Activated naive CD4-positive, alpha-beta T cell (primary cell): Measurements from ENCODE around the gene FBXO2.

Experiments
- DNase-seq, 4 experiments: peaks; one replicate each; lab custom pipeline; 2025; lab: John Stamatoyannopoulos, UW

Gene FBXO2

DNA sequence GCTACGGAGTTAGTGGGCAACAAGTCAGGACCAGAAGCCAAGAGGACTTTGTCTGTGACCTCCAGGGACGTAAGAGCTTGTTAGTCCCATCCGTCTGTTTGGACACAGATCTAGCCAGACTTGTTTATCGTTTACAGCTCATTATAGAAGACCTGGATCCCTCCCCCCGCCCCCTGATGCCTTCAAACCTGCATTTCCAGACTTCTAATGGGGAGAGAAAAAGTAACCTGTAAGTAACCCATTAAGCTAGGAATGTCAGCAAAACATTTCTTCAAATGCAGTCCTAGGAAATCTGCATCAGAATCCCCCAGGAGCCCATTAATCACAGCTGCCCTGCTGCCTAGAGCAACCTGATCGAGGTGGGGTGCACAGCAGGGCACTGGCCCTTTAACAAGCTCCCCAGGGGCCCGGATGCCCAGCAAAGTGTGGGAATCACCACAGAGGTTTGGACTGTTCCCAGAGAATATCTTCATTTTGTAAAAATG is 28.1 kb upstream of the FBXO2 start:
- DNase-seq: no peak

DNA sequence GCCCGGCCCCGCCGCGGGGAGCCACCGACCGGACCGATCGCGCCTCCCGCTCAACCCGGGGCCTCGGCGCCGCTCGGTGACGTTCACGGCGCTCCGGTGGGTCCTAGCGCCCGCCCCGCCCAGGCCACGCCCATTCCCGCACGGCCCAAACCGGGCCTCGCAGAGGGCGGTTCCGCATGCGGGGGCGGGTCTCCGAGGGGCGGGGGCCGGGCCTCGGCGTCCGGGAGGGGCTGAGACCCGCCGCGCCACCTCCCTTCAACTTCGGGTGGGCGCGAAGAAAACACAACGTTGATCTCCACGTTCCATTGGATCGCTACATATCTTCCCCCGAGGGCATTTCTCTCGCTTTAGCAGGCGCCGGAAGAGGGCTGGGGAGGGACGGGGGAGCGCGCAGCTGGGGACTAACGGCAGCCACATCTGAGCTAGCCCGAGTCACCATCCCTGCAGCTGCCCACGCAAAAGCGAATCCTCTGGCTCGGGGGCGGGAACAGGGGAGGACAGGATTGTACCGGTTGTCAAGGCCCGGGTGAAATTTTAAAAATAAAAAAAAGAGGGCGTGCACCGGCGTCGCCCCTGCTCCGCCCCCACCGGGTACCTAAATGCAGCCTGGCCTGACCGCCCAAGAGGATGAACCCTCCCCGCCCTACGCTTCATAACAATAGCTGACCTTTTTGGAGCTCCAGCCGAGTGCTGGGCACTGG is 27.0 kb upstream of the FBXO2 start, which contains the start of gene MAD2L2:
Gene MAD2L2, minus strand, starts transcription at position 78 of the 701 bp plus-strand sequence. CDS start 547 bp downstream, outside the sequence.
- DNase-seq: peak; percentile 58 to 88 (median 76)

DNA sequence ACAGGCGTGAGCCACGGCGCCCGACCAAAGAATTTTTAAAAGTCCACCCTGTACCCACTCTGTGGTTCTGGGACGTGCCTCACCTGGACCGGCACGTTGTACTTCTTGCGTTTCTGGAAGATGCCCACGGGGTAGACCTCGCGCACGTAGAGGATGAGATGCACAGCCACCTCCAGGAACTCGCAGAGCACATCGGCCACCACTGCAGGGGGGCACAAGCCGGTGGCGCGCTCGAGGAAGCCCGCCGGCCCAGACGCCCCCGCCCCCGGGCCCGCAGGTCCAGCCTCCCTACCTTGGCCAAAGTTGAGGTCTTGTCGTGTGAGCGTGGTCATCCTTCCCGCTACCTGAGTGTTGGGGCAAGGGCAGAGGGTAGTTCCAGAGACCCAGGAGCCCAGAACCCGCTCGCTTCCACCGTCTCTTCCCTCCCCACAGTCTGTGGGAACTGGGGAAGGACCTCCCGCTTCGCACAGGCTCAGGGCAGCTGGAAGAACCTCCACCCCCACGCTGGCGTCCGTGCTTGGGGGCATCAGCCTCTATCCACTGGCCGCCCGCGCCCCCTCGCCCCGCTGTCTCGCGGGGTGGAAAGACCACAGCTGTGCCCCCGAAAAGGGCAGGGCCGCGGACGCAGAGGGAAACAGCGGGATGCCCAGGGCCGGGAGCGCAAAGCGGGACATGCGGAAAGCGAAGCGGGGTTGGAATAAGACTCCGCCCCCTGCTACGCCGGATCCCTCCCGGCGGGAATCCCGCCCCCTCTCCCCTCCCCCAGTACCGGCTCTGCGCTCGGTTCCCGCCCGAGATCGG is 26.2 kb upstream of the FBXO2 start:
- no peak for DNase-seq

DNA sequence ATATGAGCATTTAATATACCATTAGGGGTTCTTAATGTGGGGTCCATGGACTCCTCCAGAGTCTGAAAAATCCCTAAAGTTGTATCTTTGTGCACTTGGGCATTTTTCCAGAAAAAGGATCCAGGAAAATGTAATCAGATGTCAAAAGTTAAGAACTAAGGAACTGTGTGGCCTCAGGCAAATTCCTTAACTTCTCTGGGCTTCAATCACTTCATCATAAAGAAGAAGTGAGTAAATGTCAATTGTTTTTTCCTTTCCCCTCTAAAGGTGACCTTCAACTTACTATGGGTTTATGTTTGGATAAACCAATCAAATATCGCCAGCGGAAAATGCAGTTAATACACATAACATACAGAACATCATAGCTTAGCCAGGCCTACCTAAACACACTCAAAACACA is 24.2 kb upstream of the FBXO2 start:
- no peak for DNase-seq

- no peak for DNase-seq
These were observed 22.3 kb upstream of the FBXO2 start for GRCh38 chr1:11676386-11677103.

DNA sequence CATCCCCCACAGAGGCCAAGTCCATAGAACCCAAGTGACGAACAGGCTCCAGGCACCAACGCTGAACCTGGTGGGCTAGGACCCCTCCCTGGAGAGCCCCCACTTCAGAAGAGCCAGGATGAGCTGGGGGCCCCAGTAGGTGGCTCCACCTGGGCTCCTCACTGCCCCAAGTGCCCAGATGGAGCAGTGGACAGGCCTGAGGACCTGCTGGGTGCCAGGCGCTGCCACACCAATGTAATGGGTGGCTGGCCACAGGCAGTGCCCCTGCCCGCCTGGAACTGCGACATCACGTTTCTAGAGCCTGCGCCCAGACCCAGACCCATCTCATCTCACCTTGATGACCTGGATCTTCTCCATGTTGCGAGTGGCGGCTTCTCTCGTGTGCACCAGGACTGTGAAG is 21.1 kb upstream of the FBXO2 start:
- DNase-seq: no peak

GRCh38 chr1:11674488-11674887 is 20.3 kb upstream of the FBXO2 start:
- DNase-seq: no peak

DNA sequence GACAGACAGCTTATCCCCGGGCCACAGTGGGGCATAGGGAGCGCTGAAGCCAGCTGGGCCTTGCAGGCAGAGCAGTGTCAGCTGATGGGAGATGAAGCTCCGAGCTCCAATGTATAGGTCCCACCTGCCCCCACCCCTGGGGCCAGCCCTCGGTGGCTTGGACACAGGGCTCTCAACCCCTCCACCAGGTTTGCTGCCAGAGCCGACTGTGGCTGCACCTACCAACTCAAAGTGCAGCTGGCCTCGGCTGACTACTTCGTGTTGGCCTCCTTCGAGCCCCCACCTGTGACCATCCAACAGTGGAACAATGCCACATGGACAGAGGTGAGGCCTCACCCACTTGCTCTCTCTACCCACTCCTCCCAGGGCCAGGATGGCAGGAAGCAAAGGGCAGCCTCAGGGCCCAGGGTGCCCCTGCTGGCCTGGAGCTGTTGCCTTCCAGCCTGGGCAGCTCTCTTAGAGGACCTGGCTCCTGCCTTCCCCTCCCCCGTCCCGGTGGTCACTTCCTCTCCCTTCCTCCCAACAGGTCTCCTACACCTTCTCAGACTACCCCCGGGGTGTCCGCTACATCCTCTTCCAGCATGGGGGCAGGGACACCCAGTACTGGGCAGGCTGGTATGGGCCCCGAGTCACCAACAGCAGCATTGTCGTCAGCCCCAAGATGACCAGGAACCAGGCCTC is 19.0 kb upstream of the FBXO2 start:
- no peak for DNase-seq

- DNase-seq: no peak
These were observed 17.5 kb upstream of the FBXO2 start for GRCh38 chr1:11671544-11672286.

DNA sequence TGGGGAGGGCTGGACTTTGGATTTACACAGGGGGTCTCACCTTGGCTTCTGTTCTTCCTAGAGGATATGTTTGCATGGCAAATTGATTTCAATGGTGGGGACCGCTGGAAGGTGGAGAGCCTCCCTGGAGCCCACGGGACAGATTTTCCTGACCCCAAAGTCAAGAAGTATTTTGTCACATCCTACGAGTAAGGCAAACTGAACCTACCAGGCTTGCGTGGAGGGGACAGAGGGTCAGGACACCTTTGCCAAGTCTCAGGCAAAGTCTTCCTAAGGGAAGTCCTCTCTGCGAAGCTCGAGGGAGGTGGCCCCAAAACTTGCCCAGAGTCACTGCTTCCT is 16.9 kb upstream of the FBXO2 start:
- DNase-seq: no peak

DNA sequence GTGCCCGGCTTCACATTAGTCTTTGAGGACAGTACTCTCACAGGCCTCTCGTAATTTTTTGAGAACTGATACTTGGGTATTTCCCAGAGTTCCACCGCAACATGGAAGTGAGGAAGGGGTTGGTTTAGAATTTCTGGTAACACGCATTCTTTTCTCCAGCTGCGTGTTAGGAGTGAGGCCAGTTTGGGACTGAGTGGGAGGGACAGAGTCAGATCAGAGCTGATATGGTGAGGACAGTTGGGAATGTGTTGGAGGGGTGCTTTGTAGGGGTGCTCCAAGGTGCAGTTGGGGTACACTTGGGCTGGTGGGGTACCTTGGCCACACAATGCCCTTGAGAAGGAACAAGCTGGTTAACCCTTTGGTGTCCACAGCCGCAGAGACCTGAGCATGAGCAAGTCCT is 16.5 kb upstream of the FBXO2 start:
- no peak for DNase-seq

DNA sequence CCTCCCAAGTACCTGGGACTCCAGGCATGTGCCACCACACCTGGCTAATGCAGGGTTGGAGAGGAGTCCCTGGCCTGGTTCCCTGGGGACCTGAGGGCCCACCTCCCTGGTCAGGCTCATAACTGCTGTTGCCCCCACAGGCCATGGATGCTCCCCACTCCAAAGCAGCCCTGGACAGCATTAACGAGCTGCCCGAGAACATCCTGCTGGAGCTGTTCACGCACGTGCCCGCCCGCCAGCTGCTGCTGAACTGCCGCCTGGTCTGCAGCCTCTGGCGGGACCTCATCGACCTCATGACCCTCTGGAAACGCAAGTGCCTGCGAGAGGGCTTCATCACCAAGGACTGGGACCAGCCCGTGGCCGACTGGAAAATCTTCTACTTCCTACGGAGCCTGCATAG is 14.3 kb upstream of the FBXO2 start:
- no peak for DNase-seq

- DNase-seq: peak in 2 of 4 experiments; percentile 42 to 43
These were observed 10.3 kb upstream of the FBXO2 start for GRCh38 chr1:11664336-11665065.

GRCh38 chr1:11661103-11661502 is 6.9 kb upstream of the FBXO2 start:
- no peak for DNase-seq

DNA sequence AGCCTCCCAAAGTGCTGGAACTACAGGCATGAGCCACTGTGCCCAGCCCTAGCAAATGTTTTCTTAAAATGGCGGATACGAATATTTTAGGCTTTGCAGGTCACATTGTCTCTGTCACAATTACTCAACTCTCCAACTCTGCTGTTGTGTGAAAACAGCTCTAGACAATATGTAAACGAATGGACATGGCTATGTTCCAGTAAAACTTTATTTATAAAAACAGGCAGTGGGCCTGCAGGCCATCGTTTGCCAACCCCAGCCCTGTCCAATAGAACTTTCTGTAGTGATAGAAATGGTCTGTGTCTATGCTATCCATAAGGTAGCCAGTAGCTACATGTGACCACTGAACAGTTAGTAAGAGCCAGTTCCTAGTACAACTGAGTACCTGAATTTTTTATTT is 5.5 kb upstream of the FBXO2 start:
- no peak for DNase-seq

DNA sequence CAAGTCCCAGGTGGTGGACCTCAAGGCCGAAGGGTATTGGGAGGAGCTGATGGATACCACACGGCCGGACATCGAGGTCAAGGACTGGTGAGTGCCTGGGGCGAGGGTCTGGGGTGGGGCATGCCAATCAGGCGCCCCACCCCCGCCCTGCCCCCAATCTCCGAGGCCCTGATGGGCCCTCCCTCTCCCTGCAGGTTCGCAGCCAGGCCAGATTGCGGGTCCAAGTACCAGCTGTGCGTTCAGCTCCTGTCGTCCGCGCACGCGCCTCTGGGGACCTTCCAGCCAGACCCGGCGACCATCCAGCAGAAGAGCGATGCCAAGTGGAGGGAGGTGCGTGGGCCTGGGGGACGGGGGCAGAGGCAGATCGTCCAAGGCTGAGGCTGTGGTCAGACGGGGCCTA is 4.3 kb upstream of the FBXO2 start:
- no peak for DNase-seq

DNA sequence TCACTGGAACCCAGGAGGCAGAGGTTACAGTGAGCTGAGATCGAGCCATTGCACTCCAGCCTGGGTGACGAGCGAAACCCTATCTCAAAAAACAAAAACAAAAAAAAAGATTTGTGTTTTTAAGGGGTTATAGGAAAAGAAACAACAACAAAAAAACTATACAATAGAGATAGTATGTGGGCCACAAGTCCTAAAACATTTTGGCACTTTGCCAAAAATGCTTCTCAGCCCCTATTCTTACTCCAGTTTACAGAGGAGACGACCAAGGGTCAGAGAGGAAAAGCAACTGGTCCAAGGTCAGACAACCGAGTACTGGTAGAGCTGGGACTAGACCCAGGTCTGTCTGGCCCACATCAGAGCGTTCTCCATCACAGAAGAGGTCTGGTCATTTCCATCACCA is 3.4 kb upstream of the FBXO2 start:
- no peak for DNase-seq

- DNase-seq: no peak
These were observed 945 bp upstream of the FBXO2 start for GRCh38 chr1:11654939-11655808.

GRCh38 chr1:11653861-11654136 is 430 bp downstream of the FBXO2 start:
- no peak for DNase-seq
